B cell (primary cell): ENCODE results near the gene COX20. TPM values are rescaled to one million over a fixed set of nuclear protein-coding genes. Genes with fewer than 3 reads are reported as not detected.
A peak's percentile ranks its signal among the peaks of the same experiment; 100 is the strongest.

Experiments
- ATAC-seq: fragments of 200-7000 bp; cut with Tn5 transposase; one replicate; pipeline ENCODE4 v1.10.0; 2021; ENCODE audit warnings: low read depth, mild to moderate bottlenecking, moderate number of reproducible peaks, moderate library complexity
- CTCF ChIA-PET: fragments of 350-600 bp; sonication (Branson Sonifier 250); formaldehyde crosslinking; loops from one replicate; lab custom pipeline; 2021; ENCODE audit warnings: antibody characterized with exemption, inconsistent platforms; lab: Charles Lee
- POLR2A ChIA-PET: fragments of 350-600 bp; sonication (Branson Sonifier 250); formaldehyde crosslinking; loops from one replicate; lab custom pipeline; 2021; ENCODE audit warnings: antibody characterized with exemption; lab: Charles Lee
- DNase-seq: peaks from one replicate; pipeline ENCODE4 v3.0.0; 2013
- H2AFZ ChIP-seq: 2 replicates; pipeline ENCODE4 v1.6.1; 2012; ENCODE audit warnings: mild to moderate bottlenecking, low read depth, low read length; ENCODE audit not compliant: insufficient read depth, poor library complexity, severe bottlenecking
- H3K27ac ChIP-seq, 2 donors: 1 replicate in 1 of 2; 2 replicates in 1 of 2; pipeline ENCODE4 v1.5.1; 2012 to 2013; ENCODE audit warnings: low read length in 2 of 2, mild to moderate bottlenecking in 2 of 2, moderate library complexity in 1 of 2
- H3K27me3 ChIP-seq, 4 experiments: fragments of 200-600 bp in 1 of 4; sonication (generic) in 1 of 4; replicated peaks in 1 of 4; 1 replicate in 2 of 4; 2 replicates in 2 of 4; pipeline versions ENCODE4 v1.6.1 to v1.7.0; 2013 to 2016; ENCODE audit warnings: low read length in 3 of 4, mild to moderate bottlenecking in 2 of 4, mixed read lengths in 1 of 4, moderate library complexity in 1 of 4; ENCODE audit not compliant: insufficient read depth in 4 of 4, control insufficient read depth in 3 of 4; ENCODE audit errors: control extremely low read depth in 1 of 4
- H3K36me3 ChIP-seq, 2 experiments: replicated peaks in 1 of 2; 1 replicate in 1 of 2; 2 replicates in 1 of 2; pipeline versions ENCODE4 v1.6.1 to v1.7.1; 2013; ENCODE audit warnings: low read length in 1 of 2; ENCODE audit not compliant: insufficient read depth in 2 of 2, control insufficient read depth in 1 of 2; ENCODE audit errors: control extremely low read depth in 1 of 2, extremely low read depth in 1 of 2
- H3K4me1 ChIP-seq, 2 donors: fragments of 200-600 bp in 1 of 2; sonication (generic) in 1 of 2; 1 replicate in 1 of 2; 2 replicates in 1 of 2; pipeline versions ENCODE4 v1.5.1 to v1.6.1; 2013 to 2017; ENCODE audit warnings: low read length in 2 of 2; ENCODE audit not compliant: control insufficient read depth in 2 of 2, insufficient read depth in 2 of 2
- H3K4me2 ChIP-seq: replicated peaks from 2 replicates; pipeline ENCODE3; 2012; ENCODE audit warnings: mild to moderate bottlenecking, low read depth, low read length; ENCODE audit not compliant: poor library complexity, severe bottlenecking
- H3K4me3 ChIP-seq, 5 experiments: fragments of 200-600 bp in 1 of 5; sonication (generic) in 1 of 5; 1 replicate in 3 of 5; 2 replicates in 2 of 5; pipeline versions ENCODE4 v1.5.1 to v1.7.0; 2011 to 2016; ENCODE audit warnings: low read length in 4 of 5, mild to moderate bottlenecking in 4 of 5, low read depth in 2 of 5, control low read depth in 1 of 5, moderate library complexity in 1 of 5; ENCODE audit not compliant: insufficient read depth in 1 of 5; ENCODE audit errors: control extremely low read depth in 1 of 5, extremely low read depth in 1 of 5
- H3K79me2 ChIP-seq: fragments of 200-600 bp; sonication (generic); one replicate; pipeline ENCODE4 v1.6.0; 2016; ENCODE audit warnings: low read length; ENCODE audit not compliant: control insufficient read depth, insufficient read depth
- H3K9ac ChIP-seq: fragments of 200-600 bp; sonication (generic); 2 replicates; pipeline ENCODE4 v1.6.1; 2017; ENCODE audit warnings: mild to moderate bottlenecking, low read length, moderate library complexity
- H3K9me3 ChIP-seq, 3 donors: one replicate each; pipeline versions ENCODE4 v1.6.1 to v1.7.1; 2013; ENCODE audit warnings: low read length in 2 of 3; ENCODE audit not compliant: control insufficient read depth in 2 of 3, insufficient read depth in 1 of 3; ENCODE audit errors: control extremely low read depth in 1 of 3
- H4K20me1 ChIP-seq: 2 replicates; pipeline ENCODE4 v1.6.0; 2012; ENCODE audit warnings: mild to moderate bottlenecking, low read length; ENCODE audit not compliant: insufficient read depth, control insufficient read depth, poor library complexity, severe bottlenecking
- H3K27ac Mint-ChIP-seq: one replicate; pipeline ENCODE4 v1.8.0; 2021; ENCODE audit warnings: mixed read lengths
- H3K27me3 Mint-ChIP-seq: one replicate; pipeline ENCODE4 v1.8.0; 2021; ENCODE audit warnings: mixed read lengths
- H3K4me1 Mint-ChIP-seq: one replicate; pipeline ENCODE4 v1.8.0; 2021; ENCODE audit warnings: mixed read lengths
- H3K4me3 Mint-ChIP-seq: one replicate; pipeline ENCODE4 v1.8.0; 2021; ENCODE audit warnings: mixed read lengths
- H3K9me3 Mint-ChIP-seq: one replicate; pipeline ENCODE4 v1.8.0; 2022; ENCODE audit warnings: mixed read lengths; ENCODE audit not compliant: insufficient read depth
- CTCF ChIP-seq: fragments of 200-600 bp; IDR thresholded peaks from one replicate; pipeline ENCODE4 v1.8.0; 2022; ENCODE audit warnings: antibody characterized with exemption, mild to moderate bottlenecking
- EZH2 ChIP-seq: IDR thresholded peaks from 2 replicates; pipeline ENCODE4 v1.6.1; 2012; ENCODE audit warnings: borderline replicate concordance, low read depth, mild to moderate bottlenecking, moderate library complexity, low read length; ENCODE audit not compliant: insufficient read depth, poor library complexity, severe bottlenecking
- WGBS: methylation state at CpG from one replicate; pipeline ENCODE4 v1.1.5; 2013; ENCODE audit warnings: missing lambda C conversion rate; ENCODE audit not compliant: insufficient coverage; 5-methylcytosine and 5-hydroxymethylcytosine counted together
- intact Hi-C: fragments of 100-400 bp; cut with micrococcal nuclease; formaldehyde crosslinking; loops from one replicate; pipeline ENCODE4 v1.10.0; 2022
- polyA plus RNA-seq: library from polyadenylated mRNA; depleted of rRNA; stranded (reverse); fragments of >200 nt; gene quantifications from 2 replicates; pipeline ENCODE4 v1.2.3, GENCODE V29; 2012
- total RNA-seq, 2 donors: library from RNA; stranded (reverse); fragments of 120-200 nt in 1 of 2; gene quantifications; 1 replicate in 1 of 2; 2 replicates in 1 of 2; pipeline versions ENCODE4 v1.2.3 to v1.2.4, GENCODE V29; 2013 to 2022

COX20 gene
- total and polyA plus RNA-seq, 2 donors (not counting 1 experiment from before 2014, with no cell fraction given) = 24.7 to 35.7 TPM

- H3K4me1 ChIP-seq = peaks cover 6 to 8% of the 10 kb centered on the region in 2 donors
- H3K27me3 Mint-ChIP-seq = peaks cover 10% of the 10 kb centered on the region
- no peaks in the 10 kb centered on the region for H3K9me3 ChIP-seq
- peak overlapping the region; percentile 31 for H2AFZ ChIP-seq
- POLR2A ChIA-PET = interaction anchor here (1.8 kb wide), 1 partner anchor 33 kb away, joined by 5 read pairs; no protein-coding TSS in a partner anchor
- H3K4me3 ChIP-seq = no peak overlapping the region
- CTCF ChIA-PET = interaction anchor here (0.6 to 11.2 kb wide), 40 partner anchors 10 to 356 kb away, joined by 3 to 278 read pairs (median 4); partner anchors contain the start of genes COX20 and HNRNPU
- no peaks in the 10 kb centered on the region for H3K36me3 ChIP-seq
- TF ChIP-seq CTCF (peak; percentile 81), EZH2 (no peak)
- no peaks in the 10 kb centered on the region for H3K9me3 Mint-ChIP-seq
- DNase-seq (peak; percentile 80), ATAC-seq (peak; percentile 94)
- H4K20me1 ChIP-seq = no peaks in the 10 kb centered on the region
- WGBS = 15% methylated on average over 4 of the region's 14 CpGs
- H3K27ac ChIP-seq = no peak overlapping the region
- no peaks in the 10 kb centered on the region for H3K79me2 ChIP-seq
- intact Hi-C loops = loop anchor here (1.0 to 2.0 kb wide), 4 partner anchors 35 to 241 kb away; partner anchors contain the start of gene HNRNPU
- peak overlapping the region; percentile 68 for H3K4me3 Mint-ChIP-seq
- H3K4me2 ChIP-seq = peak overlapping the region; percentile 28
- no peaks in the 10 kb centered on the region for H3K27me3 ChIP-seq
- peak overlapping the region; percentile 38 for H3K27ac Mint-ChIP-seq
- H3K9ac ChIP-seq = no peak overlapping the region
- peaks cover 2% of the 10 kb centered on the region for H3K4me1 Mint-ChIP-seq
Measured at GRCh38 chr1:244801246-244801645, 34.2 kb upstream of the COX20 start.

GRCh38 chr1:244802041-244802440, 33.4 kb upstream of the COX20 start:
- no peaks in the 10 kb centered on the region for H3K27me3 ChIP-seq
- H3K27ac ChIP-seq = no peak overlapping the region
- no peak overlapping the region for H3K4me2 ChIP-seq
- H3K27me3 Mint-ChIP-seq = peaks cover 10% of the 10 kb centered on the region
- peak overlapping the region; percentile 63 for H2AFZ ChIP-seq
- H3K4me3 ChIP-seq = no peak overlapping the region
- H3K79me2 ChIP-seq = no peaks in the 10 kb centered on the region
- H3K4me1 Mint-ChIP-seq = peaks cover 2% of the 10 kb centered on the region
- no peaks in the 10 kb centered on the region for H3K9me3 ChIP-seq
- TF ChIP-seq EZH2 (no peak), CTCF (no peak)
- 80% methylated on average over 8 of the region's 14 CpGs for WGBS
- POLR2A ChIA-PET = interaction anchor here (1.8 kb wide), 1 partner anchor 33 kb away, joined by 5 read pairs; no protein-coding TSS in a partner anchor
- H3K4me1 ChIP-seq = peaks cover 6 to 8% of the 10 kb centered on the region in 2 donors
- no peak overlapping the region for H3K9ac ChIP-seq
- H3K4me3 Mint-ChIP-seq = no peak overlapping the region
- CTCF ChIA-PET = interaction anchor here (0.7 to 11.2 kb wide), 30 partner anchors 9 to 330 kb away, joined by 3 to 278 read pairs (median 6); partner anchors contain the start of genes COX20 and HNRNPU
- H4K20me1 ChIP-seq = no peaks in the 10 kb centered on the region
- no peak overlapping the region for H3K27ac Mint-ChIP-seq
- no peak for DNase-seq
- intact Hi-C loops = no loop called here
- H3K36me3 ChIP-seq = no peaks in the 10 kb centered on the region
- ATAC-seq = no peak
- no peaks in the 10 kb centered on the region for H3K9me3 Mint-ChIP-seq
